PC-3 (cell line): ENCODE measurements around the gene NELFA. TPM values are rescaled to one million over a fixed set of nuclear protein-coding genes. Genes with fewer than 3 reads are reported as not detected.

Source experiments
- ATAC-seq: fragments of 200-7000 bp; cut with Tn5 transposase; 2 replicates; pipeline ENCODE4 v1.9.1; 2020; ENCODE audit warnings: mild to moderate bottlenecking, moderate library complexity
- BruUV-seq: library from RNA; stranded (reverse); fragments of 400-500 nt; replicated peaks from 2 replicates; lab custom pipeline; 2021; lab: Mats Ljungman, UMichigan
- CTCF ChIA-PET: fragments of 300-600 bp; sonication (Branson Sonifier 250); formaldehyde crosslinking; loops from one replicate; lab custom pipeline; 2022; ENCODE audit warnings: antibody characterized with exemption; lab: Charles Lee
- POLR2A ChIA-PET: fragments of 300-600 bp; sonication (Branson Sonifier 250); formaldehyde crosslinking; loops from one replicate; lab custom pipeline; 2022; ENCODE audit warnings: antibody characterized with exemption; ENCODE audit not compliant: unreplicated experiment; lab: Charles Lee
- DNase-seq: peaks from one replicate; pipeline ENCODE4 v3.0.0-alpha.2; 2015
- H2AFZ ChIP-seq: fragments of 300-600 bp; sonication (generic); 2 replicates; pipeline ENCODE4 v1.6.0; 2016; ENCODE audit warnings: antibody characterized with exemption, low read length
- H3F3A ChIP-seq: fragments of 300-600 bp; sonication (generic); one replicate; pipeline ENCODE4 v1.6.0; 2017; ENCODE audit warnings: antibody characterized with exemption, low read length, control low read depth, mild to moderate bottlenecking; ENCODE audit not compliant: unreplicated experiment
- H3K27ac ChIP-seq: fragments of 300-600 bp; sonication (generic); 2 replicates; pipeline ENCODE4 v1.5.1; 2016; ENCODE audit warnings: mild to moderate bottlenecking, low read length
- H3K27me3 ChIP-seq: fragments of 300-600 bp; sonication (generic); 2 replicates; pipeline ENCODE4 v1.6.1; 2016; ENCODE audit warnings: low read length, mixed read lengths
- H3K36me3 ChIP-seq: fragments of 300-600 bp; sonication (generic); 2 replicates; pipeline ENCODE4 v1.6.1; 2016; ENCODE audit warnings: low read depth, mixed run types, low read length, mixed read lengths
- H3K4me1 ChIP-seq: fragments of 300-600 bp; sonication (generic); 2 replicates; pipeline ENCODE4 v1.5.1; 2016; ENCODE audit warnings: low read length; ENCODE audit not compliant: insufficient read depth
- H3K4me2 ChIP-seq: fragments of 300-600 bp; sonication (generic); 2 replicates; pipeline ENCODE4 v1.6.0; 2016; ENCODE audit warnings: low read length
- H3K4me3 ChIP-seq: fragments of 300-600 bp; sonication (generic); 2 replicates; pipeline ENCODE4 v1.5.1; 2016; ENCODE audit warnings: mild to moderate bottlenecking, low read length, mixed read lengths
- H3K79me2 ChIP-seq: fragments of 300-600 bp; sonication (generic); 2 replicates; pipeline ENCODE4 v1.6.1; 2017; ENCODE audit warnings: low read length, mixed read lengths
- H3K9ac ChIP-seq: fragments of 300-600 bp; sonication (generic); 2 replicates; pipeline ENCODE4 v1.6.0; 2016; ENCODE audit warnings: mild to moderate bottlenecking, low read length
- H3K9me2 ChIP-seq: fragments of 300-600 bp; sonication (generic); replicated peaks from 2 replicates; pipeline ENCODE4 v1.6.1; 2016; ENCODE audit warnings: mixed run types, low read length, mixed read lengths
- H3K9me3 ChIP-seq: fragments of 300-600 bp; sonication (generic); 2 replicates; pipeline ENCODE4 v1.6.1; 2016; ENCODE audit warnings: low read length, mixed read lengths
- H4K20me1 ChIP-seq: fragments of 300-600 bp; sonication (generic); 2 replicates; pipeline ENCODE4 v1.6.1; 2016; ENCODE audit warnings: low read length, mixed read lengths
- EZH2 ChIP-seq: fragments of 300-600 bp; sonication (generic); IDR thresholded peaks from one replicate; pipeline ENCODE4 v1.6.1; 2017; ENCODE audit warnings: antibody characterized with exemption, mild to moderate bottlenecking, low read length; ENCODE audit not compliant: unreplicated experiment
- EZH2phosphoT487 ChIP-seq: fragments of 300-600 bp; sonication (generic); IDR thresholded peaks from 2 replicates; pipeline ENCODE4 v1.6.1; 2018; ENCODE audit warnings: mild to moderate bottlenecking, antibody characterized with exemption, low read length, borderline replicate concordance
- intact Hi-C: fragments of 100-400 bp; cut with micrococcal nuclease; formaldehyde crosslinking; loops from 2 replicates; pipeline ENCODE4 v1.9.0; 2023
- total RNA-seq: library from RNA; depleted of rRNA; stranded (reverse); fragments of >200 nt; gene quantifications from 2 replicates; pipeline ENCODE4 v1.2.3, GENCODE V29; 2014
- TF ChIP-seq, protein P1 (sequence below): fragments of 300-600 bp; sonication (generic); conservative IDR thresholded peaks from 2 replicates; pipeline ENCODE4 v1.5.1; 2017; ENCODE audit warnings: antibody characterized with exemption, low read depth, mild to moderate bottlenecking, low read length

The NELFA gene
- total RNA-seq, 1 experiment from 2014 or later, result 30.0 TPM

- Histone ChIP-seq H3K4me3 (no peak overlapping the region), H4K20me1 (no peaks in the 10 kb centered on the region), H3K9me3 (no peaks in the 10 kb centered on the region), H3K9ac (no peak overlapping the region), H3K27me3 (no peaks in the 10 kb centered on the region), H3K79me2 (no peaks in the 10 kb centered on the region), H2AFZ (no peak overlapping the region), H3K9me2 (no peaks in the 10 kb centered on the region), H3K4me2 (no peak overlapping the region), H3K27ac (no peak overlapping the region), H3F3A (no peaks in the 10 kb centered on the region), H3K4me1 (no peaks in the 10 kb centered on the region), H3K36me3 (peaks cover 13% of the 10 kb centered on the region; the same call in 1 of the 2 replicates)
- intact Hi-C loops, result no loop called here
- TF ChIP-seq, protein P1, sequence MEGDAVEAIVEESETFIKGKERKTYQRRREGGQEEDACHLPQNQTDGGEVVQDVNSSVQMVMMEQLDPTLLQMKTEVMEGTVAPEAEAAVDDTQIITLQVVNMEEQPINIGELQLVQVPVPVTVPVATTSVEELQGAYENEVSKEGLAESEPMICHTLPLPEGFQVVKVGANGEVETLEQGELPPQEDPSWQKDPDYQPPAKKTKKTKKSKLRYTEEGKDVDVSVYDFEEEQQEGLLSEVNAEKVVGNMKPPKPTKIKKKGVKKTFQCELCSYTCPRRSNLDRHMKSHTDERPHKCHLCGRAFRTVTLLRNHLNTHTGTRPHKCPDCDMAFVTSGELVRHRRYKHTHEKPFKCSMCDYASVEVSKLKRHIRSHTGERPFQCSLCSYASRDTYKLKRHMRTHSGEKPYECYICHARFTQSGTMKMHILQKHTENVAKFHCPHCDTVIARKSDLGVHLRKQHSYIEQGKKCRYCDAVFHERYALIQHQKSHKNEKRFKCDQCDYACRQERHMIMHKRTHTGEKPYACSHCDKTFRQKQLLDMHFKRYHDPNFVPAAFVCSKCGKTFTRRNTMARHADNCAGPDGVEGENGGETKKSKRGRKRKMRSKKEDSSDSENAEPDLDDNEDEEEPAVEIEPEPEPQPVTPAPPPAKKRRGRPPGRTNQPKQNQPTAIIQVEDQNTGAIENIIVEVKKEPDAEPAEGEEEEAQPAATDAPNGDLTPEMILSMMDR, result no peak
- TF ChIP-seq EZH2, result no peak
- no peak for TF ChIP-seq EZH2phosphoT487
- no peak for DNase-seq
- ChIA-PET POLR2A (no interaction called here), CTCF (no interaction called here)
- no peak for ATAC-seq
- BruUV-seq, result no TSS peak
Measured at GRCh38 chr4:1972414-1972813, 36.4 kb downstream of the NELFA start.

DNA sequence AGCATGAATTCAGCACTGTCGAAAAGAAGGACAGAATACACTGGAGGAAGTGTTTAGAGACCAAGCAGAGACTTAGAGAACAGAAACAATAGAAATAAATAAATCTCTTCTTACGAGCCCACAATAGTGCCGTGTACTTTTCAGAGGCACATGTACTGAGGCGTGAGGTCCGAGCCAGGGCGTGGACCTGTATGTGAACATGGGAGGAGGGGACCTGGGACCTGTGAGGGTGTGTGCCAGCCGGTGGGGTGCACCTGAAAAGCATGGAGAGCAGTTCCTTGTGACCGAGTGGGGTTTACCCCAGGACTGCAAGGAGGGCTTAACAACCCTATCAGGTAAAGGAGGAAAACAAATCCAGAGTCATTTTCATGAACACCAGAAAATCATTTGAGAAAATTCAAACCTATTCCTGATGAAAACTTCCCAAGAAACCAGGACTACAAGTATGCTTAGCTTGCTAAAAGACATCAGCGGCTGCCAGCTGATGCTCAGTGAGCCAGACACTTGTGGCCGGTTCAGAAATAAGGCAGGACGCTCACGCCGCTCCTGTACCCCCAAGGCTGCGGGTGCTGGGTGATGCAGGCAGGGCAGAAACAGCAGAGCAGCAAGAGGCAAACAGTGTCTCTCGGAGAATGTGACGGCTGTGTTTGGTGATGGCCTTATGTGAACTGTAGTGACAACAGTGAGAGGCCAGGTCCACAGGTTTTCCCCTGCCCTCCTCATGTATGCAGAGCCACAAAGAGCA is 37.1 kb downstream of the NELFA start:
- no peaks in the 10 kb centered on the region for H3F3A ChIP-seq
- intact Hi-C loops, result no loop called here
- no peak overlapping the region for H3K4me2 ChIP-seq
- no peaks in the 10 kb centered on the region for H4K20me1 ChIP-seq
- no peaks in the 10 kb centered on the region for H3K9me2 ChIP-seq
- no peak for DNase-seq
- H3K36me3 ChIP-seq, result peaks cover 12% of the 10 kb centered on the region; the same call in 1 of the 2 replicates
- no peak overlapping the region for H3K9ac ChIP-seq
- H2AFZ ChIP-seq, result no peak overlapping the region
- CTCF ChIA-PET, result no interaction called here
- no peak for ATAC-seq
- POLR2A ChIA-PET, result no interaction called here
- no peaks in the 10 kb centered on the region for H3K9me3 ChIP-seq
- H3K4me1 ChIP-seq, result no peaks in the 10 kb centered on the region
- TF ChIP-seq, protein P1, result no peak
- TF ChIP-seq EZH2phosphoT487 (no peak), EZH2 (no peak)
- BruUV-seq, result no TSS peak
- no peaks in the 10 kb centered on the region for H3K79me2 ChIP-seq
- H3K4me3 ChIP-seq, result no peak overlapping the region
- no peak overlapping the region for H3K27ac ChIP-seq
- no peaks in the 10 kb centered on the region for H3K27me3 ChIP-seq

DNA sequence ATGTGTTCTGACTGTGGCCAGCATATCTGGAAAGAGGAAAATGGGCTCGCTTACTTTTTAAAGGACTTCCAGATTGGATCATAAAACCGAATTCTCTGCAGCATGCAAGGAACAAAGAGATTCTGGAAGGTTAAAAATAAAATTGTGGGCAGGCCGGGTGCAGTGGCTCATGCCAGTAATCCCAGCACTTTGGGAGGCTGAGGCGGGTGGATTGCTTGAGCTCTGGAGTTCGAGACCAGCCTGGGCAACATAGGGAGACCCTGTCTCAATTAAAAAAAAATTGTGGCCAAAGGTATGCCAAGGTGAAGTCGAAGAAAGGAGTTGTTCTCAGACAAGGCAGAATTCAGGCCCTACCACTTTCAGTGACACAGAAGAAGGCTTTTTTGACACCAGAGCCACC is 37.8 kb downstream of the NELFA start:
- Histone ChIP-seq H3K4me3 (no peak overlapping the region), H3K27ac (no peak overlapping the region), H3K4me1 (no peaks in the 10 kb centered on the region), H3K9me3 (no peaks in the 10 kb centered on the region), H4K20me1 (no peaks in the 10 kb centered on the region), H3F3A (no peaks in the 10 kb centered on the region), H3K27me3 (no peaks in the 10 kb centered on the region), H3K79me2 (no peaks in the 10 kb centered on the region), H3K4me2 (no peak overlapping the region), H3K9me2 (no peaks in the 10 kb centered on the region), H3K9ac (no peak overlapping the region), H3K36me3 (peaks cover 7% of the 10 kb centered on the region; the same call in 1 of the 2 replicates), H2AFZ (no peak overlapping the region)
- ATAC-seq, result no peak
- no peak for DNase-seq
- BruUV-seq, result no TSS peak
- TF ChIP-seq EZH2phosphoT487, result no peak
- intact Hi-C loops, result no loop called here
- ChIA-PET CTCF (no interaction called here), POLR2A (no interaction called here)
